Effector CD4-positive, alpha-beta T cell (primary cell): Measurements from ENCODE around the gene MYO15B.

Experiments used
- DNase-seq: peaks from one replicate; pipeline ENCODE4 v3.0.0-alpha.2; 2020

Gene MYO15B

GRCh38 chr17:75641343-75641742, 53.7 kb downstream of the MYO15B start:
- DNase-seq = no peak

- no peak for DNase-seq
Measured at GRCh38 chr17:75642182-75642783, 54.7 kb downstream of the MYO15B start.

- DNase-seq = no peak
Measured at GRCh38 chr17:75642784-75643642, 55.4 kb downstream of the MYO15B start.

- no peak for DNase-seq
Measured at GRCh38 chr17:75643643-75644017, 56.0 kb downstream of the MYO15B start.

GRCh38 chr17:75645501-75645888, 57.9 kb downstream of the MYO15B start:
- no peak for DNase-seq

- DNase-seq = no peak
Measured at GRCh38 chr17:75645889-75646637, 58.5 kb downstream of the MYO15B start.

- no peak for DNase-seq
Measured at GRCh38 chr17:75646638-75646992, 59.0 kb downstream of the MYO15B start.

GRCh38 chr17:75647061-75647460, 59.5 kb downstream of the MYO15B start:
- no peak for DNase-seq

- no peak for DNase-seq
Measured at GRCh38 chr17:75647921-75648320, 60.3 kb downstream of the MYO15B start.

GRCh38 chr17:75649687-75650086, 62.1 kb downstream of the MYO15B start:
- DNase-seq = no peak

- DNase-seq = no peak
Measured at GRCh38 chr17:75650874-75651273, 63.3 kb downstream of the MYO15B start.

- DNase-seq = no peak
Measured at GRCh38 chr17:75652341-75652740, 64.7 kb downstream of the MYO15B start.

GRCh38 chr17:75652934-75653549, 65.4 kb downstream of the MYO15B start:
- DNase-seq = no peak

GRCh38 chr17:75654176-75654575, 66.6 kb downstream of the MYO15B start:
- DNase-seq = no peak

- no peak for DNase-seq
Measured at GRCh38 chr17:75658237-75658636, 70.6 kb downstream of the MYO15B start.

GRCh38 chr17:75661531-75661930, 73.9 kb downstream of the MYO15B start:
- DNase-seq = no peak

- no peak for DNase-seq
Measured at GRCh38 chr17:75662511-75662910, 74.9 kb downstream of the MYO15B start.

GRCh38 chr17:75664099-75664549, 76.5 kb downstream of the MYO15B start:
- DNase-seq = no peak

GRCh38 chr17:75665981-75666380, 78.4 kb downstream of the MYO15B start:
- no peak for DNase-seq

GRCh38 chr17:75666959-75667790, 79.6 kb downstream of the MYO15B start, which contains the start of the genes RECQL5 and SAP30BP:
RECQL5 (minus strand) TSS chr17:75667154; CDS start chr17:75666557, 597 bp downstream.
SAP30BP (plus strand) TSS chr17:75667338; CDS start chr17:75667373, 35 bp downstream.
- peak; percentile 99 for DNase-seq

GRCh38 chr17:75667825-75668224, 80.2 kb downstream of the MYO15B start:
- no peak for DNase-seq

GRCh38 chr17:75668489-75668888, 80.9 kb downstream of the MYO15B start:
- no peak for DNase-seq
